Effector memory CD8-positive, alpha-beta T cell (primary cell): ENCODE measurements around the gene CKMT2.
"Not testable (repeated sequence)": the region's sequence is repeated elsewhere in the genome, so short reads cannot be mapped to it uniquely, and the experiment has no call there.

Source experiments
- ATAC-seq: fragments of 150-1000 bp; cut with Tn5 transposase; replicated peaks from 2 replicates; pipeline ENCODE4 v1.10.0; 2021; ENCODE audit warnings: mild to moderate bottlenecking, moderate library complexity
- DNase-seq, 3 experiments: peaks; one replicate each; pipeline ENCODE4 v3.0.0; 2021
- H3K27ac Mint-ChIP-seq, 2 donors: one replicate each; pipeline ENCODE4 v1.8.0; 2022; ENCODE audit warnings: mild to moderate bottlenecking in 2 of 2, mixed read lengths in 2 of 2, moderate library complexity in 2 of 2
- H3K27me3 Mint-ChIP-seq, 2 donors: one replicate each; pipeline ENCODE4 v1.8.0; 2022; ENCODE audit warnings: mixed read lengths in 2 of 2
- H3K36me3 Mint-ChIP-seq: one replicate; pipeline ENCODE4 v1.8.0; 2022; ENCODE audit warnings: mild to moderate bottlenecking, moderate library complexity, mixed read lengths; ENCODE audit not compliant: insufficient read depth
- H3K4me1 Mint-ChIP-seq, 2 donors: one replicate each; pipeline ENCODE4 v1.8.0; 2022; ENCODE audit warnings: low read depth in 2 of 2, mixed read lengths in 2 of 2
- H3K4me3 Mint-ChIP-seq, 2 donors: one replicate each; pipeline ENCODE4 v1.8.0; 2022; ENCODE audit warnings: mild to moderate bottlenecking in 2 of 2, mixed read lengths in 2 of 2, moderate library complexity in 2 of 2
- H3K9me3 Mint-ChIP-seq, 2 donors: one replicate each; pipeline ENCODE4 v1.8.0; 2022; ENCODE audit warnings: mixed read lengths in 2 of 2

CKMT2 gene

DNA sequence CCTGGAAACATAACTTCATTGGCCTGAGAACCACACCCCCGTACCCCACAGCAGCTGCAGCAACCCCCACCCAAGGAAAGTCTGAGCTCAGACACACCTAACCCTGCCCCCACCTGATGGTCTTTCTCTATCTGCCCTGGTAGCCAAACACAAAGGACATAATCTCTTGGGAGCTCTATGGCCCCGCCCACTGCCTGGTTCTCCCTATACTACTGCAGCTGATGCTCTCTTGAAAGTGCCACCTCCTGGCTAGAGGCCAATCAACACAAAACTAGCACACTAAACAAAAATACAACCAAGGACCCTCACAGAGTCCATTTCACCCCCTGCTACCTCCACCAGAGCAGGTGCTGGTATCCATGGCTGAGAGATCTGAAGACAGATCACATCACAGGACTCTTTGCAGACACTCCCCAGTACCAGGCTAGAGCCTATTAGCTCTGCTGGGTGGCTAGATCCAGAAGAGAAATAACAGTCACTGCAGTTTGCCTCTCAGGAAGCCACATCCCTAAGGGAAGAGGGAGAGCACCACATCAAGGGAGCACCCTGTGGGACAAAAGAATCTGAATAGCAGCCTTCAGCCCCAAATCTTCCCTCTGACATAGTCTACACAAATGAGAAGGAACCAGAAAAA, 37.4 kb downstream of the CKMT2 start:
- H3K27ac Mint-ChIP-seq, ATAC-seq, H3K36me3 Mint-ChIP-seq, H3K4me3 Mint-ChIP-seq, H3K27me3 Mint-ChIP-seq, DNase-seq, H3K9me3 Mint-ChIP-seq: not testable (repeated sequence)
- peaks cover 17% of the 10 kb centered on the region in 2 donors for H3K4me1 Mint-ChIP-seq

DNA sequence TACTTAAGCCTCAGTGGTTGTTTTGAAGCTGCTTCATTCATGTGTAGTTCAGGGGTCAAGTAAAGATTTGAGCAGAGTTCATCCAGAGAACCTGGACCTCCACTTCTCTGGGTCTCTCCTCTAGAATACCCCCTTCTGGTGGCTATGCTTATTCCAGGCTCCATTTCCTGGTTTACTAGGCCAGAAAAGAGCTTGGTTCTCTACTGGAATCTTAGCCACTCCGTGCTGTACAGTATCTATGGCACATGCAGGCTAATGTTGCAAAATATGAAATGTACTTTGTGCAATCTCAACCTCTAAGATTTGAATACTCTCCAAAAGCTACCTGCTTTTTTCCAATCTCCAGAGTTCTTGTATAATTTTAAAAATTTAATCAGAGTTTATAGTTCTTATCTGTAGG, 50.9 kb downstream of the CKMT2 start:
- ATAC-seq (no peak), DNase-seq (no peak)
- H3K9me3 Mint-ChIP-seq = no peaks in the 10 kb centered on the region
- no peak overlapping the region for H3K27ac Mint-ChIP-seq
- H3K4me3 Mint-ChIP-seq = no peak overlapping the region
- no peaks in the 10 kb centered on the region for H3K36me3 Mint-ChIP-seq
- peaks cover 13 to 29% of the 10 kb centered on the region in 2 donors for H3K4me1 Mint-ChIP-seq
- no peaks in the 10 kb centered on the region for H3K27me3 Mint-ChIP-seq

DNA sequence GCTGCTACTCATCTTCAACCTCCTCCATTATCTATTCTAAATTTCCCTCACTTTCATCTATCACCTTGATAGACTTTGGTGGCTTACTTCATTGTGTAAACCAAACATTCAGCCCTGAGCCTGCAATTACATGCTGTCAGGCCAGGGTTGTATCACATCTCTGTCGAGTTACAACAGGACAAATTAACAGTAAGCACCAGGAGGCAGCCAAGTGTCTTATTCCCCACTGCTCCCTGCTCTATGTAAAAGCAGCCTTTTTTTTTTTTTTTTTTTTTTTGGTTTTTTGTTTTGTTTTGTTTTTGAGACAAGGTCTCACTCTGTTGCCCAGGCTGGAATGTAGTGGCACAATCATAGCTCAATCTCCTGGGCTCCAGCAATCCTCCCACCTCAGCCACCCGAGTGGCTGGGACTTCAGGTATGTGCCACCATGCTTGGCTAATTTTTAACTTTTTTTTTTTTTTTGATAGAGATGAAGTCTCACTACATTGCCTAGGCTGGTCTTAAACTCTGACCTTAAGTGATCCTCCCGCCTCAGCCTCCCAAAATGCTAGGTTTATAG, 53.0 kb downstream of the CKMT2 start:
- H3K36me3 Mint-ChIP-seq = no peaks in the 10 kb centered on the region
- no peak for DNase-seq
- no peaks in the 10 kb centered on the region for H3K9me3 Mint-ChIP-seq
- H3K27ac Mint-ChIP-seq = no peak overlapping the region
- no peaks in the 10 kb centered on the region for H3K27me3 Mint-ChIP-seq
- peaks cover 16 to 39% of the 10 kb centered on the region in 2 donors for H3K4me1 Mint-ChIP-seq
- H3K4me3 Mint-ChIP-seq = no peak overlapping the region
- no peak for ATAC-seq

DNA sequence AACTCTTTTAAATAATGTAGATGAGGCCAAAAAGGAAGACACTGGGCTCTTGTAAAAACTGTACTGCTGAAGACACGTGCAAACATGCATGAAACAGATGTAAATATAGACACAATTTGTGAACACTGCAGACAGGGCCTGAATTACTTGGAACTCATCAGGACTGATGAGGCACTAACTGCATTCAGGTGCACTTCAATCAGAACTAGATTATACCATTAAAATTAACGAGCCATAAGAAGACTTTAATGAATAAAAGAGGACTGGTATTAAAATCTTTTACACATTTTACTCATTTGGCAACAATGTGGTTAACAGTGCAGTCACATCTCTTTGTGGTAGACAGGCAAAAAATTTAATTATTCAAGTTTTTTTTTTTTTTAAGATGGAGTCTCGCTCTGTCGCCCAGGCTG, 54.9 kb downstream of the CKMT2 start:
- peak overlapping the region; percentile 47 to 60 for H3K4me3 Mint-ChIP-seq
- H3K27ac Mint-ChIP-seq = peak overlapping the region in 1 of 2 donors; percentile 29
- H3K36me3 Mint-ChIP-seq = no peaks in the 10 kb centered on the region
- peak; percentile 66 for ATAC-seq
- H3K9me3 Mint-ChIP-seq = peaks cover 0 to under 1% of the 10 kb centered on the region in 2 donors
- no peaks in the 10 kb centered on the region for H3K27me3 Mint-ChIP-seq
- no peak for DNase-seq
- H3K4me1 Mint-ChIP-seq = peaks cover 19 to 52% of the 10 kb centered on the region in 2 donors

DNA sequence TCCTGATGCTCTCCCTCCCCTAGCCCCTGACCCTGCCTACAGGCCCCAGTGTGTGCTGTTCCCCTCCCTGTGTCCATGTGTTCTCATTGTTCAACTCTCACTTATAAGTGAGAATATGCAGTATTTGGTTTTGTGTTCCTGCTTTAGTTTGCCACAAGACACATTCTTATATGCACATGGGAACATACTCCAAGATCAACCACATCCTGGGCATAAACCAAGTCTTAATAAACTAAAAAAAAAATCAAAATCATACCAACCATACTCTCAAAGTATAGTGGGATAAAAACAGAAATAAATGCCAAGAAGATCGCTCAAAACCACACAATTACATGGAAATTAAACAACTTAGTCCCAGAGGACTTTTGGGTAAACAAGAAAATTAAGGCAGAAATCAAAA, 57.0 kb downstream of the CKMT2 start:
- no peaks in the 10 kb centered on the region for H3K36me3 Mint-ChIP-seq
- peaks cover 0 to 2% of the 10 kb centered on the region in 2 donors for H3K9me3 Mint-ChIP-seq
- no peaks in the 10 kb centered on the region for H3K27me3 Mint-ChIP-seq
- H3K4me1 Mint-ChIP-seq = peaks cover 21 to 50% of the 10 kb centered on the region in 2 donors
- no peak overlapping the region for H3K4me3 Mint-ChIP-seq
- ATAC-seq (no peak), DNase-seq (no peak)
- H3K27ac Mint-ChIP-seq = no peak overlapping the region

DNA sequence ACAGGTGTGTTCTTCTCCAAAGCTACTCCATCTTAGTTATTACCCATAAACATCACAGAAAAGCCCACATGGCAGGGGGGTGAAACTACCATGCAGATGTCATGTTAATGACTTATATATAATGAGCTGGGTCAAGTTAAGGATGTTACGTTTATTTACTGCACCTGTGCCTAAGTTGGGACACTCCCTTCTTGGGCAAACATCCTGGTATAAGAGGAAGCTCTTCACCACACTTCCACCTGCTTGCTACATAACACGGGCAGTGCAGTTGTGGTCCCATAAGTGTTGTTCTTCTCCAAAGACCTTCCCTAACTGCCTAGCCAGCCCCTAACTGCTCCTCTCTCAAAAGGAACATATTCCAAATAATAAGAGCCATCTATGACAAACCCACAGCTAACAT, 59.0 kb downstream of the CKMT2 start:
- ATAC-seq = peak; percentile 47

DNA sequence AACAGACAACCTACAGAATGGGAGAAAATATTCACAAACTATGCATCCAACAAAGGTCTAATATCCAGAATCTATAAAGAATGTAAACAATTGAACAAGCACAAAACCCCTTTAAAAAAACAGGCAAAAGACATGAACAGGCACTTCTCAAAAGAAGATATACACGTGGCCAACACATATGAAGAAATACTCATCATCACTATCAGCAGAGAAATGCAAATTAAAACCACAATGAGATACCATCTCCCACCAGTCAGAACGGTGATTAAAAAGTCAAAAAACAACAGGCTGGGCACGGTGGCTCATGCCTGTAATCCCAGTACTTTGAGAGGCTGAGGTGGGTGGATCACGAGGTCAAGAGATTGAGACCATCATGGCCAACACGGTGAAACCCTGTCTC, 60.9 kb downstream of the CKMT2 start:
- H3K9me3 Mint-ChIP-seq, DNase-seq, H3K27ac Mint-ChIP-seq, H3K4me3 Mint-ChIP-seq, H3K36me3 Mint-ChIP-seq, H3K27me3 Mint-ChIP-seq, ATAC-seq: not testable (repeated sequence)
- peaks cover 14 to 33% of the 10 kb centered on the region in 2 donors for H3K4me1 Mint-ChIP-seq

More for the DNA sequence above, 59.0 kb downstream of the CKMT2 start:
- no peak overlapping the region for H3K27ac Mint-ChIP-seq
- peaks cover 15 to 42% of the 10 kb centered on the region in 2 donors for H3K4me1 Mint-ChIP-seq
- no peaks in the 10 kb centered on the region for H3K27me3 Mint-ChIP-seq
- DNase-seq = no peak
- peaks cover 0 to 2% of the 10 kb centered on the region in 2 donors for H3K9me3 Mint-ChIP-seq
- no peak overlapping the region for H3K4me3 Mint-ChIP-seq
- H3K36me3 Mint-ChIP-seq = no peaks in the 10 kb centered on the region

DNA sequence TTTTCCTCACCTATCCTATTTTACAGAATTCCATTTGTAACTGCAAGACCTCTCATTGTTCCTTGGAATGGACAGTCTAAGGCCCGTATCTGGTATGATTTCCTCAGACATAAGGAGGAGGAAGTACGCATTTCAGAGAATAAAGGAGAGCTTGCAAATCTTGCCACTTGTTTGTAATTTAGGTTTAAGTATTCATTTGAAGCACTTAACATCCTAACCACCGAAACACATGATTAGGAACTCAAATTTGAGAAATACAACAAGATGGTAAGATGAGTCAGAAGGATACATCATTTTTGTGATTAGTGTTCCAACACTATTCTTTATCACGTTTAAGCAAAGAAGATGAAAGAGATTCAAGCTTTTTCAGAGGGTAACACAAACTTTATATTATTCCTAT, 64.4 kb downstream of the CKMT2 start:
- Mint-ChIP-seq H3K27me3 (no peaks in the 10 kb centered on the region), H3K9me3 (peaks cover 0 to 2% of the 10 kb centered on the region in 2 donors), H3K27ac (no peak overlapping the region), H3K4me1 (peaks cover 22 to 28% of the 10 kb centered on the region in 2 donors), H3K4me3 (no peak overlapping the region), H3K36me3 (peaks cover 6% of the 10 kb centered on the region)
- no peak for ATAC-seq
- no peak for DNase-seq

DNA sequence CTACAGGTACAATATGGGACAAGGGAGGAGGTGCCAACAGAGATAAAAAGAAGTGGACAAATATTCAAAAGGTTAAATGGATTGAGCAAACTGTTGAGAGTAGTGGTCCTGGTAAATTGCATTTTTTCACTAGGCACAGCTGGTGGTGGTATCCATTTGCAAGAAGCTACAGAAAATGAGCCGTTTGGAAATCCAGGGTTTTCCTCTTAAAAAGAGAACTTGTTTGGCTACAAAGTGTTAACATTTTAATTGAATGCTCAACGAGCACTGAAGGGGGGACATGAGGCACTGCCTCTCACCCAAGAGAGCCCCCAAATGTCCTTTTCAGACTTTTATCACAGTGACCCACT, 67.8 kb downstream of the CKMT2 start:
- Mint-ChIP-seq H3K4me1 (peaks cover 26 to 27% of the 10 kb centered on the region in 2 donors), H3K4me3 (peak overlapping the region; percentile 94), H3K36me3 (peaks cover 16% of the 10 kb centered on the region), H3K27me3 (no peaks in the 10 kb centered on the region), H3K9me3 (no peaks in the 10 kb centered on the region), H3K27ac (peak overlapping the region; percentile 94 to 97)
- no peak for DNase-seq
- no peak for ATAC-seq

DNA sequence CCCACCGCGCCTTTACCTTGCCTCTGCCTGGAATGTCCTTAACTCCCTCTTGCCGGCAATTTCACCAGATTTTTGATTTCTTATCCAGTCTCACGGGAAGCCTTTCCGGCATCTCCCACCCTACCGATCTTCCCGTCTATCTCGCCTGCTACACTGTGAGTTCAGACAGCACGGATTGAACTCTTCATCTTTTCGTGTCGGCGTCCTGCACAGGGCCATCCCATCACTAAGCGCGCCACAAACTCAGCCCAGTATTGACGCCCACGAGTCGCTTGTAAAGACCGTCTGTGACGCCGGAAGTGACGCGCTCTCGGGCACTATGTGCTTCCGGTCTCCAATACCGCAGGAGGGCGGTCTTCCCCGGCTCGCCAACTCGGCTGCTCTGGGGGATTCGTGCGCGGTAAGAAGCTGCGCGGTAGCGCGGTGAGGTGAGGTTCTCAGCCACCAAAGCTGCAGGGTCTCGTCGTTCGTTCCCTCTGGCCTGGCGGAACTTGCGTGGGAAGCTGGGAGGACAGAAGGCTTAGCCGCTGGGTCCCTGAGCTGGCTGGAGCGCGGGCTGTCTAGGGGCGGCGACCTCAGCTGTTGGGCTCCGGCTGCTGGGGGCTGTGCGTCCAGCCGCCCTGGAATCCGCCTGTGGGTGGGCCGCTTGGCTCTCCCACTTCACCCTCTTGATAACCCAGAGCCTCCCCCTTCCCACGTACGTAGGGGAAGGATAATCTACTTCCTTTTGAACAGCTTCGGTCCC, 68.3 kb downstream of the CKMT2 start, which contains the start of gene ZCCHC9:
Gene ZCCHC9 (plus strand): TSS at position 317 of the 745 bp plus-strand sequence. CDS start 3,171 bp downstream, outside the sequence.
- ATAC-seq (peak; percentile 93), DNase-seq (peak; percentile 90 to 92 (median 90))
- Mint-ChIP-seq H3K36me3 (peaks cover 16% of the 10 kb centered on the region), H3K9me3 (no peaks in the 10 kb centered on the region), H3K4me3 (peak within 1 kb of the TSS; percentile 94), H3K27ac (peak within 1 kb of the TSS; percentile 94 to 97), H3K27me3 (no peaks in the 10 kb centered on the region), H3K4me1 (peaks cover 26 to 27% of the 10 kb centered on the region in 2 donors)

DNA sequence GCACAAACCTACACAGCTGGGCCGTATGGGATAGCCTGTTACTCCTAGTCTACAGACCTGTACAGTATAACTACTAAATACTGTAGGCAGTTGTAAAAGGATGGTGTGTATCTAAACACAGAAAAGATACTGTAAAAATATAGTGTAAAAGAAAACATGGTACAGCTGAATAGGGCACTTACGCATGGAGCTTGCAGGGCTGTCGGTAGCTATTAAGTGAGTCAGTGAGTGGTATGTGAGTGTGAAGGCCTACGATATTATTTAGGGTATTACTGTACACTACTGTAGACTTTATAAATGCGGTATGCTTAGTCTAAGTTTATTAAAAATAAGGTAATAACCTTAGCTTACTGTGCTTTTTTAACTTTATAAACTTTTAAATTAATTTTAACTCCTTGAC, 69.5 kb downstream of the CKMT2 start:
- DNase-seq (no peak), ATAC-seq (no peak)
- no peaks in the 10 kb centered on the region for H3K9me3 Mint-ChIP-seq
- peaks cover 25 to 26% of the 10 kb centered on the region in 2 donors for H3K4me1 Mint-ChIP-seq
- H3K27ac Mint-ChIP-seq = peak overlapping the region; percentile 94 to 97
- peaks cover 16% of the 10 kb centered on the region for H3K36me3 Mint-ChIP-seq
- H3K27me3 Mint-ChIP-seq = no peaks in the 10 kb centered on the region
- peak overlapping the region; percentile 94 for H3K4me3 Mint-ChIP-seq

DNA sequence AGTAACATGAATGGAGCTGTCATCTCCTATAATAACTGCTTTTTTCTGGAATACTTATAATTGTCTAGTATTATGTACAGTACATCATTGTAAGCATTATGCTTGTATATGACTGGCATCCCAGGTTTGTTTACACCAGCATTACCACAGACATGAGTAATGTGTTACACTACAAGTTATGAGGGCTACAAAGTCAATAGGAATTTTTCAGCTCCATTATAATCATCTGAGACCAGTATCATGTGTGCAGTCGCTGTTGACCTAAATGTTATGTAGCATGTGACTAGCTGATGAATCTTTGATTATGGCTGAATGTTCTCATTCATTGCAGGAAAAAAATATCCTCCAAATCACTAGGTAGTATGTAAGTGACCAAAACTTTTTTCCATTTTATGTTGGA, 70.4 kb downstream of the CKMT2 start:
- ATAC-seq (no peak), DNase-seq (no peak)
- H3K36me3 Mint-ChIP-seq = peaks cover 16% of the 10 kb centered on the region
- H3K4me1 Mint-ChIP-seq = peaks cover 23 to 26% of the 10 kb centered on the region in 2 donors
- no peaks in the 10 kb centered on the region for H3K27me3 Mint-ChIP-seq
- H3K27ac Mint-ChIP-seq = no peak overlapping the region
- H3K9me3 Mint-ChIP-seq = no peaks in the 10 kb centered on the region
- peak overlapping the region in 1 of 2 donors; percentile 54 for H3K4me3 Mint-ChIP-seq

DNA sequence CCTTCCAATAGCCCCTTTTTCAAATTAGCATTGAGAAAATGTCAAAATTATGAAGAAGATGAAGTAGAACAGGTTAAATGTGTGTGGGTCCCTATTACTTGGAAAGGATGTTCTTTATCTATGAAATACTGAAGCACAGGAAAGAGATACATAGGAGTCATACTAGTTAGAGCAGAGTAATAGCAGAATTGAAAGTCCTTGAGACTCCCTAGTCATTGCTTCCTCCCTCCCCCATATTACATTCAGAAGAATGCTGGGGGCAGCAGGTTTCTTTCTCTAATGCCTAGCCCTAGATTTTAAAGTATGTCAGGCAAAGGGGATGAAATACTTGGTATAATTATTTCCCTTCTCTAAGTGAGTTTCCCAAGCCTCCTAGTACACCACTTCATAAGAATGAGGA, 72.7 kb downstream of the CKMT2 start:
- DNase-seq (no peak), ATAC-seq (no peak)
- peaks cover 35% of the 10 kb centered on the region for H3K36me3 Mint-ChIP-seq
- no peak overlapping the region for H3K4me3 Mint-ChIP-seq
- H3K4me1 Mint-ChIP-seq = peaks cover 13% of the 10 kb centered on the region in 2 donors
- H3K27ac Mint-ChIP-seq = no peak overlapping the region
- no peaks in the 10 kb centered on the region for H3K27me3 Mint-ChIP-seq
- H3K9me3 Mint-ChIP-seq = no peaks in the 10 kb centered on the region

DNA sequence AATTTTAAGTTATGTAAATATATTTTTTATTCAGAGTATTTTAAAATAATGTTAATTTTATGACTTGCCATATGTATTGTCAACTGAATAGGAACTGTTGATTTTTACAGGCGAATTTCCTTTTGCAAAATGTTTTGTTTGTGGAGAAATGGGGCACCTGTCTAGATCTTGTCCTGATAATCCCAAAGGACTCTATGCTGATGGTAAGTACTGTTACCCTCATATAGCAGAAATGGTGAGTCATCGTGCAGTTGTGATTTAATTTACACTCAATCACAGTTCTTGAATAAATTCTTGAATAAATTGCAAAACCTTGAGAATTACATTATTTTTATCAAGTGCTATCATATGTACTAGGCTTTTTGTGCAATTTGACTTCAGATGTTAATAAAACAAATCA, 75.7 kb downstream of the CKMT2 start:
- Mint-ChIP-seq H3K4me1 (peaks cover 3% of the 10 kb centered on the region in 2 donors), H3K4me3 (no peak overlapping the region), H3K27ac (peak overlapping the region in 1 of 2 donors; percentile 55), H3K36me3 (peaks cover 32% of the 10 kb centered on the region), H3K9me3 (no peaks in the 10 kb centered on the region), H3K27me3 (no peaks in the 10 kb centered on the region)
- ATAC-seq (no peak), DNase-seq (no peak)
